ENCODE results near the gene GOLPH3. TPM values are rescaled to one million over a fixed set of nuclear protein-coding genes. Genes with fewer than 3 reads are reported as not detected.

Gene GOLPH3
- total RNA-seq, 2 donors from 2014 or later = 128 to 130 TPM

DNA sequence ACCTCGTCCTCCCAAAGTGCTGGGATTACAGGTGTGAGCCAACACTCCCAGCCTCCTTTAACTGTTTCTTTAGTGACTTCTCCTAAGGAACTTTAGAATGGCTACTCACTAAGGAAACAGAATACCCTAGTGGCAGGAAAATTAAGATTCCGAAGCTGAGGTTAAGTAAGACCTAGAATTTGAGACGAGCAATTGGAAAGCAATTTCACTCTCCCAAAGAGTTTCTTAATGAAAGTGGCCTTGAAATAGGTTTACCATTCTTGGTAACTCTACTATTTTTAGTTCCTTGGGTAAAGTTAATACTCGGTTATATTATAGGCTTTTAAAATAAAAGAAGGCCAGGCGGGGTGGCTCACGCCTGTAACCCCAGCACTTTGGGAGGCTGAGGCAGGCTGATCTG lies 22.9 kb upstream of the GOLPH3 start:
- no peaks in the 10 kb centered on the region for H3K9me3 ChIP-seq
- intact Hi-C loops (cut with DNase I) = no loop called here
- TF ChIP-seq, protein P1, sequence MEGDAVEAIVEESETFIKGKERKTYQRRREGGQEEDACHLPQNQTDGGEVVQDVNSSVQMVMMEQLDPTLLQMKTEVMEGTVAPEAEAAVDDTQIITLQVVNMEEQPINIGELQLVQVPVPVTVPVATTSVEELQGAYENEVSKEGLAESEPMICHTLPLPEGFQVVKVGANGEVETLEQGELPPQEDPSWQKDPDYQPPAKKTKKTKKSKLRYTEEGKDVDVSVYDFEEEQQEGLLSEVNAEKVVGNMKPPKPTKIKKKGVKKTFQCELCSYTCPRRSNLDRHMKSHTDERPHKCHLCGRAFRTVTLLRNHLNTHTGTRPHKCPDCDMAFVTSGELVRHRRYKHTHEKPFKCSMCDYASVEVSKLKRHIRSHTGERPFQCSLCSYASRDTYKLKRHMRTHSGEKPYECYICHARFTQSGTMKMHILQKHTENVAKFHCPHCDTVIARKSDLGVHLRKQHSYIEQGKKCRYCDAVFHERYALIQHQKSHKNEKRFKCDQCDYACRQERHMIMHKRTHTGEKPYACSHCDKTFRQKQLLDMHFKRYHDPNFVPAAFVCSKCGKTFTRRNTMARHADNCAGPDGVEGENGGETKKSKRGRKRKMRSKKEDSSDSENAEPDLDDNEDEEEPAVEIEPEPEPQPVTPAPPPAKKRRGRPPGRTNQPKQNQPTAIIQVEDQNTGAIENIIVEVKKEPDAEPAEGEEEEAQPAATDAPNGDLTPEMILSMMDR (IDR thresholded peaks at IDR 0.05) = no peak
- H3K9ac ChIP-seq (ENCODE audit: low read depth in 2 of 2, low read length in 2 of 2) = no peak overlapping the region
- no peaks in the 10 kb centered on the region for H3K27me3 ChIP-seq
- H3K4me3 ChIP-seq = no peak overlapping the region
- DNase-seq = no peak
- H3K36me3 ChIP-seq = no peaks in the 10 kb centered on the region
- no peaks in the 10 kb centered on the region for H3K4me1 ChIP-seq
- H3K27ac ChIP-seq = no peak overlapping the region

DNA sequence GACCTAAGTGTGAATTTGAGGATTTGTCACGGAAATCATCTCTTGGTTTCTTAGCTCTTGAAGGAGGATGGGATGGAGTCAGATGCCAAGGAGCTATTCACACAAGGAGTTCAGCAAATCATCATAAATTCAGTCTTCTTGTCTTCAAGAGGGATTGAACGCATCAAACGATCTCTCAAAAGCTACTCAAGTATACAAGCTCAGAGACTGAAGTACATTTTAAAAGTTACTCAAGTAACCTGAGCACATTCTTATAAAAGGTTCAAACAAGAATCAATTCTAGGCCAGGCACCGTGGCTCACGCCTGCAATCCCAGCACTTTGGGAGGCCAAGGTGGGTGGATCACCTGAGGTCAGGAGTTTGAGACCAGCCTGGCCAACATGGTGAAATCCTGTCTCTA lies 21.1 kb upstream of the GOLPH3 start:
- no peak for DNase-seq
- no peak overlapping the region for H3K27ac ChIP-seq
- H3K27me3 ChIP-seq = no peaks in the 10 kb centered on the region
- H3K4me1 ChIP-seq = no peaks in the 10 kb centered on the region
- H3K9ac ChIP-seq (ENCODE audit: low read depth in 2 of 2, low read length in 2 of 2) = no peak overlapping the region
- H3K4me3 ChIP-seq = no peak overlapping the region
- intact Hi-C loops (cut with DNase I) = no loop called here
- H3K36me3 ChIP-seq = no peaks in the 10 kb centered on the region
- TF ChIP-seq, protein P1 (IDR thresholded peaks at IDR 0.05) = no peak
- no peaks in the 10 kb centered on the region for H3K9me3 ChIP-seq

- Histone ChIP-seq H3K4me1 (no peaks in the 10 kb centered on the region), H3K4me3 (no peak overlapping the region), H3K27me3 (no peaks in the 10 kb centered on the region), H3K27ac (peak overlapping the region; percentile 45), H3K9me3 (no peaks in the 10 kb centered on the region), H3K9ac (ENCODE audit: low read depth in 2 of 2, low read length in 2 of 2) (peak overlapping the region; percentile 24 to 70), H3K36me3 (no peaks in the 10 kb centered on the region)
- peak; percentile 91 for DNase-seq
- TF ChIP-seq, protein P1 (IDR thresholded peaks at IDR 0.05) = no peak
- intact Hi-C loops (cut with DNase I) = no loop called here
Measured at GRCh38 chr5:32193591-32193990, 19.5 kb upstream of the GOLPH3 start.

- Histone ChIP-seq H3K27ac (no peak overlapping the region), H3K9ac (ENCODE audit: low read depth in 2 of 2, low read length in 2 of 2) (no peak overlapping the region), H3K27me3 (no peaks in the 10 kb centered on the region), H3K9me3 (no peaks in the 10 kb centered on the region), H3K4me1 (no peaks in the 10 kb centered on the region), H3K4me3 (no peak overlapping the region), H3K36me3 (no peaks in the 10 kb centered on the region)
- intact Hi-C loops (cut with DNase I) = no loop called here
- DNase-seq = no peak
- TF ChIP-seq, protein P1 (IDR thresholded peaks at IDR 0.05) = no peak
Measured at GRCh38 chr5:32190095-32190494, 16.0 kb upstream of the GOLPH3 start.

GRCh38 chr5:32187675-32188074 lies 13.6 kb upstream of the GOLPH3 start:
- Histone ChIP-seq H3K9me3 (no peaks in the 10 kb centered on the region), H3K27me3 (no peaks in the 10 kb centered on the region), H3K27ac (no peak overlapping the region), H3K36me3 (no peaks in the 10 kb centered on the region), H3K4me3 (no peak overlapping the region), H3K4me1 (no peaks in the 10 kb centered on the region), H3K9ac (ENCODE audit: low read depth in 2 of 2, low read length in 2 of 2) (no peak overlapping the region)
- TF ChIP-seq, protein P1 (IDR thresholded peaks at IDR 0.05) = no peak
- no peak for DNase-seq
- intact Hi-C loops (cut with DNase I) = no loop called here
